Measurements from ENCODE around the gene RNASE13. TPM values are rescaled to one million over a fixed set of nuclear protein-coding genes. Genes with fewer than 3 reads are reported as not detected.

The RNASE13 gene
- total RNA-seq, 1 experiment from 2014 or later = not detected

DNA sequence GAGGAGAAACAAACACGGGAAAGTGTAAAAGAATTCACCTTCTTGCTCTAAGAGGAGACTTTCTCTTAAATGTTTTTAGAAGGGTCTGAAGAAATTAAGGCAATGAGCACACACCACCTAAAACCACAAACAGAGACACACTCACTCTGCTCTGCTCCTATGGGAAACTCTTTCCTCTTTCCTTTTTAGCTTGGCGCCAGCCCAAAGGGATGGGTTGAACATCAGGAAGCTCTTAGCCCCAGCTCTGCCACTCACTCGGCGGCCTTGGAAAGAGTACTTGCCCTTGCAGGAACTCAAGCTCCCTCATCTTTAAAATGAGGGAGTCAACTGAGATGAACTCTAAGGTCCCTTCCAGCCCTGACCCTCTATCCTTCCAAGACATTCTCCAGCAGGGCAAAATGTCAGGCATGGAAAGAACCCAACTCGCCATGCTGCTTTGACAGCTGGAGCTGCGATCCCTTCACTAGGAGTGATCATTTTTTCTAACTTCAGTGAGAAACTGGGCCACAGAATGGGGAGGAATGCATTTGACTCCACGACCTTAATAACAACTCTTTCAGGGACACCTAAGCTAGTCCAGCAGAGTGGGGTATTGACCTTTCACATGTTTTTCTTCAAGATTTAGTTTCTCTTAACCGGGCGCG is 22.0 kb upstream of the RNASE13 start:
- Histone ChIP-seq H3K36me3 (ENCODE audit: low read depth) (no peaks in the 10 kb centered on the region), H2AFZ (no peak overlapping the region), H3K27ac (no peak overlapping the region), H3K4me2 (no peak overlapping the region), H3K9me3 (ENCODE audit: insufficient read depth, low read depth) (no peaks in the 10 kb centered on the region), H3K27me3 (ENCODE audit: insufficient read depth, low read depth) (no peaks in the 10 kb centered on the region), H3K4me3 (no peak overlapping the region), H4K20me1 (ENCODE audit: insufficient read depth) (no peaks in the 10 kb centered on the region), H3F3A (ENCODE audit: insufficient read depth, low read depth) (no peaks in the 10 kb centered on the region), H3K79me2 (ENCODE audit: low read depth) (no peaks in the 10 kb centered on the region), H3K4me1 (replicated peaks; ENCODE audit: insufficient read depth) (no peaks in the 10 kb centered on the region), H3K9me2 (ENCODE audit: insufficient read depth) (no peaks in the 10 kb centered on the region)
- DNase-seq = no peak
- intact Hi-C loops (cut with micrococcal nuclease; ENCODE audit: unreplicated experiment) = no loop called here
- TF ChIP-seq EZH2 (IDR thresholded peaks at IDR 0.05; ENCODE audit: low read depth) (no peak), CTCF (conservative IDR thresholded peaks at IDR 0.05) (no peak)
- ChIA-PET POLR2A (ENCODE audit: unreplicated experiment) (no interaction called here), CTCF (no interaction called here)
- no TSS peak for BruUV-seq (replicated peaks)

DNA sequence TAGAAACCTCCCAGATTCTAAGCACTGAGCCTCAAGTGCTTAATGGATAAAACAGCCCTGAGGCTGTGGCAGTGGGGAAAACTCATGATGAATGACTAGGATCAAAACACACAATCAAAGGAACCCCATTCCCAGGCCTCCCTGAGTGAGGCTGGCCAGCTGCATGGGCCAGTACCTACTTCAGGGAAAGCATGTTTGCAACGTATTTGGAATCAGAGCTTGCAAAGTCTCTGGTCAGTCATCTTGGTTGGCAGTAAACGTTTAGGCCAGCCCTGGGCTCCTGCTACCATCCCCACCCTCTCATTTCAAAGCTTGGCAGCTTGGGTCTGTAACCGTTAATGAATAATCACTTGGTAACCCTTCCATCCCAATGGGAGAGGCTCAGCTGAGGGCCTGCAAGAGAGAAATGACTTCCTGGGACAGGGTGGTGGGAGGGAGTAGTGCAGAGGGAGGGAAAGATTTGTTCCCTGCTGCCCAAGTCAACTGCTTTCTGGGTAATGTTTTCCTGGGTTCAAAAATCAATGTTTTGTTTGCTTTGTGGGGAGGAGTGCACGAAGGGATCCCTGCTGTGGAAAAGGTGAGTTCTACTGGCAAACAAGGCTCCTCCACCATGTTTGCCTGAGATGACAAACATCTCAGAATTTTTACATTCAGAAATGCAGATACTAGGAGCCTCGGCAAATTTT is 21.0 kb upstream of the RNASE13 start:
- no TSS peak for BruUV-seq (replicated peaks)
- intact Hi-C loops (cut with micrococcal nuclease; ENCODE audit: unreplicated experiment) = no loop called here
- POLR2A ChIA-PET (ENCODE audit: unreplicated experiment) = no interaction called here

DNA sequence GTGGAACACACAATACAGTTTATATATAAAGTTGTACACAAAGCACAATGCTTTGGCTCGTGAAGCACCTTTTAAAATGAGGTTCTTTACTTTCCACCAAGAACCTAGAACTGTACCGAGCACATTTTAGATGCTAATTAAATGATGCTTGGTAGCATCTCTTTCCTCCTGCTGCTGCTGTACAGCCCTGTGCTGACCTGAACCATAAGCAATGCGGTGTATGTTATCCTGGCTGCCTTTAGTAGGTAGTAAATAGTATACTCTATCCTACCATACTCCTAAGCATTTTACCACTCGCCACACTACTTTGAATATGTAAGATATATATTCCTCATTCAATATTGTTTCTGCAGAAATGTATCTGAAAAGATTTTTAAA is 20.1 kb upstream of the RNASE13 start:
- H3K4me2 ChIP-seq = no peak overlapping the region
- intact Hi-C loops (cut with micrococcal nuclease; ENCODE audit: unreplicated experiment) = no loop called here
- CTCF ChIA-PET = no interaction called here

More for the DNA sequence above, 21.0 kb upstream of the RNASE13 start:
- no peaks in the 10 kb centered on the region for H3K9me2 ChIP-seq (ENCODE audit: insufficient read depth)
- CTCF ChIA-PET = no interaction called here
- no peak overlapping the region for H3K4me2 ChIP-seq
- no peaks in the 10 kb centered on the region for H3K27me3 ChIP-seq (ENCODE audit: insufficient read depth, low read depth)
- no peaks in the 10 kb centered on the region for H3F3A ChIP-seq (ENCODE audit: insufficient read depth, low read depth)
- no peak overlapping the region for H3K27ac ChIP-seq
- no peaks in the 10 kb centered on the region for H3K36me3 ChIP-seq (ENCODE audit: low read depth)
- H3K79me2 ChIP-seq (ENCODE audit: low read depth) = no peaks in the 10 kb centered on the region
- no peak for DNase-seq
- H3K4me1 ChIP-seq (replicated peaks; ENCODE audit: insufficient read depth) = no peaks in the 10 kb centered on the region
- TF ChIP-seq CTCF (conservative IDR thresholded peaks at IDR 0.05) = no peak
- no peak overlapping the region for H3K4me3 ChIP-seq
- no peak overlapping the region for H2AFZ ChIP-seq
- H4K20me1 ChIP-seq (ENCODE audit: insufficient read depth) = no peaks in the 10 kb centered on the region
- no peaks in the 10 kb centered on the region for H3K9me3 ChIP-seq (ENCODE audit: insufficient read depth, low read depth)

More for the DNA sequence above, 20.1 kb upstream of the RNASE13 start:
- DNase-seq = no peak
- Histone ChIP-seq H4K20me1 (ENCODE audit: insufficient read depth) (no peaks in the 10 kb centered on the region), H3K9me2 (ENCODE audit: insufficient read depth) (no peaks in the 10 kb centered on the region), H3K79me2 (ENCODE audit: low read depth) (no peaks in the 10 kb centered on the region), H3K4me3 (no peak overlapping the region), H3K9me3 (ENCODE audit: insufficient read depth, low read depth) (no peaks in the 10 kb centered on the region), H3K27me3 (ENCODE audit: insufficient read depth, low read depth) (no peaks in the 10 kb centered on the region), H3K27ac (no peak overlapping the region), H2AFZ (no peak overlapping the region), H3F3A (ENCODE audit: insufficient read depth, low read depth) (no peaks in the 10 kb centered on the region), H3K4me1 (replicated peaks; ENCODE audit: insufficient read depth) (no peaks in the 10 kb centered on the region), H3K36me3 (ENCODE audit: low read depth) (no peaks in the 10 kb centered on the region)
- no peak for TF ChIP-seq EZH2 (IDR thresholded peaks at IDR 0.05; ENCODE audit: low read depth)
- TF ChIP-seq CTCF (conservative IDR thresholded peaks at IDR 0.05) = no peak
- POLR2A ChIA-PET (ENCODE audit: unreplicated experiment) = no interaction called here
- BruUV-seq (replicated peaks) = no TSS peak

Data from PC-9 (cell line).